HL-60 (cell line): ENCODE measurements around the gene NDUFA11.

Source experiments
- GABPA ChIP-seq: IDR thresholded peaks from 2 replicates; pipeline ENCODE4 v1.6.1; 2012; ENCODE audit warnings: low read depth
- POLR2AphosphoS5 ChIP-seq: IDR thresholded peaks from 2 replicates; pipeline ENCODE4 v1.6.1; 2012; ENCODE audit warnings: low read depth
- REST ChIP-seq: IDR thresholded peaks from 2 replicates; pipeline ENCODE4 v1.6.1; 2012; ENCODE audit warnings: low read depth; ENCODE audit not compliant: insufficient replicate concordance
- SPI1 ChIP-seq: IDR thresholded peaks from 2 replicates; pipeline ENCODE4 v1.6.1; 2012; ENCODE audit warnings: low read depth, mild to moderate bottlenecking, borderline replicate concordance
- TF ChIP-seq, protein P1 (sequence below): IDR thresholded peaks from one replicate; pipeline ENCODE4 v1.5.1; 2011; ENCODE audit warnings: low read length, control low read depth, inconsistent platforms; ENCODE audit not compliant: insufficient read depth

GRCh38 chr19:5931251-5931650, 27.7 kb upstream of the NDUFA11 start:
- TF ChIP-seq SPI1 (no peak), POLR2AphosphoS5 (no peak; the same call in 1 of the 2 replicates), GABPA (no peak), REST (no peak)
- TF ChIP-seq, protein P1, sequence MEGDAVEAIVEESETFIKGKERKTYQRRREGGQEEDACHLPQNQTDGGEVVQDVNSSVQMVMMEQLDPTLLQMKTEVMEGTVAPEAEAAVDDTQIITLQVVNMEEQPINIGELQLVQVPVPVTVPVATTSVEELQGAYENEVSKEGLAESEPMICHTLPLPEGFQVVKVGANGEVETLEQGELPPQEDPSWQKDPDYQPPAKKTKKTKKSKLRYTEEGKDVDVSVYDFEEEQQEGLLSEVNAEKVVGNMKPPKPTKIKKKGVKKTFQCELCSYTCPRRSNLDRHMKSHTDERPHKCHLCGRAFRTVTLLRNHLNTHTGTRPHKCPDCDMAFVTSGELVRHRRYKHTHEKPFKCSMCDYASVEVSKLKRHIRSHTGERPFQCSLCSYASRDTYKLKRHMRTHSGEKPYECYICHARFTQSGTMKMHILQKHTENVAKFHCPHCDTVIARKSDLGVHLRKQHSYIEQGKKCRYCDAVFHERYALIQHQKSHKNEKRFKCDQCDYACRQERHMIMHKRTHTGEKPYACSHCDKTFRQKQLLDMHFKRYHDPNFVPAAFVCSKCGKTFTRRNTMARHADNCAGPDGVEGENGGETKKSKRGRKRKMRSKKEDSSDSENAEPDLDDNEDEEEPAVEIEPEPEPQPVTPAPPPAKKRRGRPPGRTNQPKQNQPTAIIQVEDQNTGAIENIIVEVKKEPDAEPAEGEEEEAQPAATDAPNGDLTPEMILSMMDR = no peak
